GM19025 (cell line): ENCODE data around the gene KDF1.
"Not testable (repeated sequence)": the region's sequence is repeated elsewhere in the genome, so short reads cannot be mapped to it uniquely, and the experiment has no call there.

ENCODE experiments used
- ATAC-seq: cut with Tn5 transposase; IDR thresholded peaks from one replicate; pipeline ENCODE4 v1.9.1; 2021; ENCODE audit warnings: mild to moderate bottlenecking, low read depth, moderate library complexity; ENCODE audit not compliant: unreplicated experiment

KDF1 gene

GRCh38 chr1:26994020-26994786 lies 33.9 kb upstream of the KDF1 start:
- ATAC-seq: no peak

- no peak for ATAC-seq
These were observed 33.2 kb upstream of the KDF1 start, which contains the start of gene TRNP1 for GRCh38 chr1:26993237-26994019. TRNP1 (plus strand) TSS chr1:26993692; CDS start chr1:26993787, 95 bp downstream.

- no peak for ATAC-seq
These were observed 31.2 kb upstream of the KDF1 start for GRCh38 chr1:26991310-26992116.

GRCh38 chr1:26989403-26990109 lies 29.3 kb upstream of the KDF1 start:
- ATAC-seq: not testable (repeated sequence)

- no peak for ATAC-seq
These were observed 26.4 kb upstream of the KDF1 start for GRCh38 chr1:26986658-26987057.

GRCh38 chr1:26984291-26984690 lies 24.0 kb upstream of the KDF1 start:
- no peak for ATAC-seq

- ATAC-seq: no peak
These were observed 23.6 kb upstream of the KDF1 start for GRCh38 chr1:26983863-26984262.

- ATAC-seq: no peak
These were observed 21.0 kb upstream of the KDF1 start for GRCh38 chr1:26981146-26981846.

GRCh38 chr1:26978901-26979300 lies 18.6 kb upstream of the KDF1 start:
- no peak for ATAC-seq

GRCh38 chr1:26976621-26977510 lies 16.6 kb upstream of the KDF1 start:
- no peak for ATAC-seq

GRCh38 chr1:26972821-26973220 lies 12.6 kb upstream of the KDF1 start:
- no peak for ATAC-seq

- ATAC-seq: no peak
These were observed 12.1 kb upstream of the KDF1 start for GRCh38 chr1:26972390-26972789.

GRCh38 chr1:26971590-26971989 lies 11.3 kb upstream of the KDF1 start:
- ATAC-seq: no peak

- no peak for ATAC-seq
These were observed 10.5 kb upstream of the KDF1 start for GRCh38 chr1:26970810-26971209.

GRCh38 chr1:26965628-26966027 lies 5.4 kb upstream of the KDF1 start:
- ATAC-seq: no peak

GRCh38 chr1:26965213-26965612 lies 4.9 kb upstream of the KDF1 start:
- no peak for ATAC-seq

GRCh38 chr1:26961826-26962225 lies 1.6 kb upstream of the KDF1 start:
- no peak for ATAC-seq

GRCh38 chr1:26960625-26960966 lies 328 bp upstream of the KDF1 start:
- ATAC-seq: no peak

- ATAC-seq: no peak
These were observed 998 bp downstream of the KDF1 start for GRCh38 chr1:26959270-26959669.
